Measurements from ENCODE around the gene KIAA1958.

Gene KIAA1958

DNA sequence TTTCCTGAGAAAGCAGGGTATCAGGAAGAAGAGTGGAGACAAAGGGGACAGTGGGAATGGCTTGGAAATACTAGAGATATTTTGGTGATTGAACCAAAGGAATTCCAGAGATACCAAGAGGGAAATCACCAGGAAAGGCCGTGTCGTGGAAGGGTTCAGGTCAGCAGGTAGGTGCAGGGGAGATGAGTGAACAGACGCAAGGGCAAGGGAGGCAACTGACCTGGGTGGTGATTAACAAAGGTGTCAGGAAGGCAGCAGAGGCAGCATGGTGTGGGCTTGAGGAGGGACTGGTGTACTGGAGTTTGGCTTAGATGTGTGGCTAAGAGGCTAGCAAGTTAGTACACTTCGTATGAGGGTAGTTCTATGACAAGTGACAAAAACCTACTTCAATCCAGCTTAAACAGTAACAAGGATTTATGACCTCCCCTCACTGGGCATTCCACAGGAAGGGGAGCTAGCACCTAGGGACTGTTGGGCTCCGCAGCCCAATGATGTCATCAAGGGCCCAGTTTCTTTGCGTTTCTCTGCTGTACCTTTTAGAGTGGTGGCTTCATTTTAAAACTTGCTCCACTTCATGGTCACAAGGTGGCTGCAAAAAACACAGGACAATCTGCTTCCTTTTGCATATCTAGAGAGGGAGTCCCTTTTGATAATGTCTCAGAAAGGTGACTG, 194.2 kb downstream of the KIAA1958 start:
- no peak overlapping the region for H3K27ac ChIP-seq
- TF ChIP-seq, protein P1, sequence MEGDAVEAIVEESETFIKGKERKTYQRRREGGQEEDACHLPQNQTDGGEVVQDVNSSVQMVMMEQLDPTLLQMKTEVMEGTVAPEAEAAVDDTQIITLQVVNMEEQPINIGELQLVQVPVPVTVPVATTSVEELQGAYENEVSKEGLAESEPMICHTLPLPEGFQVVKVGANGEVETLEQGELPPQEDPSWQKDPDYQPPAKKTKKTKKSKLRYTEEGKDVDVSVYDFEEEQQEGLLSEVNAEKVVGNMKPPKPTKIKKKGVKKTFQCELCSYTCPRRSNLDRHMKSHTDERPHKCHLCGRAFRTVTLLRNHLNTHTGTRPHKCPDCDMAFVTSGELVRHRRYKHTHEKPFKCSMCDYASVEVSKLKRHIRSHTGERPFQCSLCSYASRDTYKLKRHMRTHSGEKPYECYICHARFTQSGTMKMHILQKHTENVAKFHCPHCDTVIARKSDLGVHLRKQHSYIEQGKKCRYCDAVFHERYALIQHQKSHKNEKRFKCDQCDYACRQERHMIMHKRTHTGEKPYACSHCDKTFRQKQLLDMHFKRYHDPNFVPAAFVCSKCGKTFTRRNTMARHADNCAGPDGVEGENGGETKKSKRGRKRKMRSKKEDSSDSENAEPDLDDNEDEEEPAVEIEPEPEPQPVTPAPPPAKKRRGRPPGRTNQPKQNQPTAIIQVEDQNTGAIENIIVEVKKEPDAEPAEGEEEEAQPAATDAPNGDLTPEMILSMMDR (conservative IDR thresholded peaks at IDR 0.05): no peak
- TF ChIP-seq ZFX (IDR thresholded peaks at IDR 0.05): no peak

GRCh38 chr9:112689161-112689740, 202.6 kb downstream of the KIAA1958 start:
- no peak overlapping the region for H3K27ac ChIP-seq
- TF ChIP-seq, protein P1 (conservative IDR thresholded peaks at IDR 0.05): no peak
- TF ChIP-seq ZFX (IDR thresholded peaks at IDR 0.05): no peak

DNA sequence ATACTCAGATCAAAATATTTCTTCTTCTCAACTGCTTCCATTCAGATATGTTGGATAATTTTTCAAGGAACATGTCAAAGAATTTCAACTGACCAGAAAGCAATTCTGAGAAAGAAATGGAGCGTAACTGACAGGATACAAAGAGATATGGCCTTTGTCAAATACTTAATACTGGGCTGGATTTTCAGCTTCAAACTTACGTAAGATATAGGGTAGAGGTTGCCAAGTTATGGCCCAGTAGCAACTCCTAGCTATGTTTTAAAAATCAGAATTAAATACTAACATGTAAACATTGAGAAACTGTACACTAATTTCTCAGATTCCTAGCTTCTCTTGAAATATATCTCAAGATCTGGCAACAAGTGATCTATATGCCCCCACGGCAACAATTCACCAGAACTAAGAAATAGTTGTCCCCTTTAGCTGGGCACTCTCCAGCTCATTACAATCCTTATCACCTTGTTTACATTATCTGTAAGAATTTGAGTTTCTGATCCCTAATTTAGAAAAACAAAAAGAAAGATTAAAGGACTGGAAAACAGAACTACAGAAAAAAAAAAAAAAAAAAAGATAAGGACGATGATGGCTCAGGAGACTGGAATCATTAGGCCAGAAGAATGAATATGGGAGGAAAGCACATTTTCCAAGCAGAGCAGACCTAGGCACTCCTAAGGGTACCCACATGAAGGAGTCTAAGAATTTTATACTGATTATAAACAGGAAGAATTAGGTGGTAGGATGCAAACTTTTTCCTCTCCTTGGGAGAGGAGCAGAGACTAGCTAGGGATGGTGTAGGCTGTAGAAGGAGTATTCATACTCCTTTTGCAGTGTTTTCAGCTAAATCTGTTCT, 208.3 kb downstream of the KIAA1958 start:
- TF ChIP-seq, protein P1 (conservative IDR thresholded peaks at IDR 0.05): no peak
- TF ChIP-seq ZFX (IDR thresholded peaks at IDR 0.05): no peak
- H3K27ac ChIP-seq: no peak overlapping the region

DNA sequence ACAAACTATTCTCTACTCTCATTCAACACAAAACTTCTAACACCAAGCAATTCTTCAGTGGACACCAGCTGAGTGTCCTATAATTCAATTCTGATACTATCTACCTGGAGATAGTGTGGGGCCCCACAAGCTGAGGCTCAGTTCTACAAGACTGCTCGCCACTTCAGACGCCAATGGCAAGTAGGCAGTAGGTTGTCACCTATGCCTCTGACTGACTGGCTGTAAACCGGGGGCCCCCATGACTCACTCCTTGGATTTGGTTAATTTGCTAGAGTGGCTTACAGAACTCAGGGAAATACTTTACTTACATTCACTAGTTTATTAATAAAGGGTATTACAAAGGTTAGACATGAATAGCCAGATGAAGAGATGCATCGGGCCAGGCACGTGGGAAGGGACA, 209.8 kb downstream of the KIAA1958 start:
- H3K27ac ChIP-seq: no peak overlapping the region
- no peak for TF ChIP-seq ZFX (IDR thresholded peaks at IDR 0.05)
- TF ChIP-seq, protein P1 (conservative IDR thresholded peaks at IDR 0.05): no peak

DNA sequence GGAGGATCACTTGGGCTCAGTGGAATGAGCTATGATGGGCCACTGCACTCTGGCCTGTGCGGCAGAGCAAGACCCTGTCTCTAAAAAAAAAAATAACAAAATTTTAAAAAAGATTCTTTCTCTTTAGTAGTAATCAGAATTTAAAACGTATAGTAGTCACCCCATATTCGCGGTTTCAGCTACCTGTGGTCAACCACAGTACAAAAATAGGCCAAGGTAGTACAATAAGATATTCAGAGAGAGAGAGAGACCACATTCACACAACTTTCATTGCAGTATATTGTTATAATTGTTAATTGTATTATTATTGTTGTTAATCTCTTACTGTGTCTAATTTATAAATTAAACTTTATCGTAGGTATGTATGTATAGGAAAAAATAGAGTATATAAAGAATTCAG, 212.6 kb downstream of the KIAA1958 start:
- H3K27ac ChIP-seq: no peak overlapping the region
- TF ChIP-seq, protein P1 (conservative IDR thresholded peaks at IDR 0.05): no peak
- TF ChIP-seq ZFX (IDR thresholded peaks at IDR 0.05): no peak

- no peak overlapping the region for H3K27ac ChIP-seq
- TF ChIP-seq, protein P1 (conservative IDR thresholded peaks at IDR 0.05): no peak
- no peak for TF ChIP-seq ZFX (IDR thresholded peaks at IDR 0.05)
Measured at GRCh38 chr9:112700085-112700484, 213.5 kb downstream of the KIAA1958 start.

GRCh38 chr9:112703304-112703703, 216.7 kb downstream of the KIAA1958 start:
- H3K27ac ChIP-seq: no peak overlapping the region
- no peak for TF ChIP-seq ZFX (IDR thresholded peaks at IDR 0.05)
- TF ChIP-seq, protein P1 (conservative IDR thresholded peaks at IDR 0.05): no peak

All from C4-2B (cell line).